ENCODE data around the gene CAMK2B. TPM values are rescaled to one million over a fixed set of nuclear protein-coding genes. Genes with fewer than 3 reads are reported as not detected.

The CAMK2B gene
- total RNA-seq, 1 experiment from 2014 or later: 0.13 TPM

DNA sequence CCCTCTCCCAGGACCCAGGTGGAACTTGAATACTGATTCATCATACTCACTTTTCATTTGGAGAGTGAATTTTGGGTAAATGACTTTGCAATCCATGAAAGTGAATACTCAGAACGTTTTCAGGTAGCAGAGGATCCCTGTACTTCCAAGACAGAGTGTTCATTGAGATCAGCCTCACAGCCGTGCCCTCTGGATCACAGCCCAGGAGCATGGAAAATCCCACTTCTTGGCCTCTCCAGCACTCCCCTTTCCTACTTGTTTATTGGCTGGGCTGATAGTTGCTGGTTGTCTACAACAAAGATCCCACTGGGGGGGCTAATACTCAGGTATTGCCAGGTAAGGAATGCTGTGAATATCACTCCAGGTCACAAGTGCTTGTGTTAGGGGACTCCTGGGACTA lies 142.0 kb downstream of the CAMK2B start:
- intact Hi-C loops (cut with micrococcal nuclease; ENCODE audit: unreplicated experiment): no loop called here
- ChIA-PET POLR2A (ENCODE audit: low non-redundant PET) (no interaction called here), CTCF (no interaction called here)

GRCh38 chr7:44182827-44183226 lies 142.6 kb downstream of the CAMK2B start:
- H3K4me1 ChIP-seq (ENCODE audit: insufficient read depth, low read length, poor library complexity, severe bottlenecking): peaks cover 2% of the 10 kb centered on the region
- POLR2A ChIA-PET (ENCODE audit: low non-redundant PET): no interaction called here
- H3K36me3 ChIP-seq (ENCODE audit: insufficient read depth, low read length, poor library complexity, severe bottlenecking): no peaks in the 10 kb centered on the region
- intact Hi-C loops (cut with micrococcal nuclease; ENCODE audit: unreplicated experiment): no loop called here
- BruUV-seq (replicated peaks): no TSS peak
- H3K27me3 ChIP-seq (replicated peaks; ENCODE audit: insufficient read depth, low read depth, low read length, poor library complexity): no peaks in the 10 kb centered on the region
- DNase-seq (ENCODE audit: low spot score): no peak
- H3K27ac ChIP-seq (ENCODE audit: low read depth, low read length, poor library complexity, severe bottlenecking): no peak overlapping the region
- no peak for TF ChIP-seq EZH2 (IDR thresholded peaks at IDR 0.05; ENCODE audit: borderline replicate concordance, low read depth, low read length, poor library complexity, severe bottlenecking)
- TF ChIP-seq, protein P1, sequence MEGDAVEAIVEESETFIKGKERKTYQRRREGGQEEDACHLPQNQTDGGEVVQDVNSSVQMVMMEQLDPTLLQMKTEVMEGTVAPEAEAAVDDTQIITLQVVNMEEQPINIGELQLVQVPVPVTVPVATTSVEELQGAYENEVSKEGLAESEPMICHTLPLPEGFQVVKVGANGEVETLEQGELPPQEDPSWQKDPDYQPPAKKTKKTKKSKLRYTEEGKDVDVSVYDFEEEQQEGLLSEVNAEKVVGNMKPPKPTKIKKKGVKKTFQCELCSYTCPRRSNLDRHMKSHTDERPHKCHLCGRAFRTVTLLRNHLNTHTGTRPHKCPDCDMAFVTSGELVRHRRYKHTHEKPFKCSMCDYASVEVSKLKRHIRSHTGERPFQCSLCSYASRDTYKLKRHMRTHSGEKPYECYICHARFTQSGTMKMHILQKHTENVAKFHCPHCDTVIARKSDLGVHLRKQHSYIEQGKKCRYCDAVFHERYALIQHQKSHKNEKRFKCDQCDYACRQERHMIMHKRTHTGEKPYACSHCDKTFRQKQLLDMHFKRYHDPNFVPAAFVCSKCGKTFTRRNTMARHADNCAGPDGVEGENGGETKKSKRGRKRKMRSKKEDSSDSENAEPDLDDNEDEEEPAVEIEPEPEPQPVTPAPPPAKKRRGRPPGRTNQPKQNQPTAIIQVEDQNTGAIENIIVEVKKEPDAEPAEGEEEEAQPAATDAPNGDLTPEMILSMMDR (conservative IDR thresholded peaks at IDR 0.05; ENCODE audit: low read depth, low read length): no peak
- H3K4me3 ChIP-seq (ENCODE audit: low read depth, low read length, poor library complexity, severe bottlenecking): no peak overlapping the region
- CTCF ChIA-PET: no interaction called here
- peaks cover 7% of the 10 kb centered on the region for H3K9me3 ChIP-seq (ENCODE audit: low read depth, low read length, poor library complexity, severe bottlenecking)

More for the DNA sequence above, 142.0 kb downstream of the CAMK2B start:
- TF ChIP-seq, protein P1 (conservative IDR thresholded peaks at IDR 0.05; ENCODE audit: low read depth, low read length): no peak
- no peak for TF ChIP-seq EZH2 (IDR thresholded peaks at IDR 0.05; ENCODE audit: borderline replicate concordance, low read depth, low read length, poor library complexity, severe bottlenecking)
- BruUV-seq (replicated peaks): no TSS peak
- no peak for DNase-seq (ENCODE audit: low spot score)
- no peaks in the 10 kb centered on the region for H3K4me1 ChIP-seq (ENCODE audit: insufficient read depth, low read length, poor library complexity, severe bottlenecking)
- H3K36me3 ChIP-seq (ENCODE audit: insufficient read depth, low read length, poor library complexity, severe bottlenecking): no peaks in the 10 kb centered on the region
- no peak overlapping the region for H3K4me3 ChIP-seq (ENCODE audit: low read depth, low read length, poor library complexity, severe bottlenecking)
- peaks cover 7% of the 10 kb centered on the region for H3K9me3 ChIP-seq (ENCODE audit: low read depth, low read length, poor library complexity, severe bottlenecking)
- no peak overlapping the region for H3K27ac ChIP-seq (ENCODE audit: low read depth, low read length, poor library complexity, severe bottlenecking)
- H3K27me3 ChIP-seq (replicated peaks; ENCODE audit: insufficient read depth, low read depth, low read length, poor library complexity): no peaks in the 10 kb centered on the region

- no peak for DNase-seq (ENCODE audit: low spot score)
- H3K4me1 ChIP-seq (ENCODE audit: insufficient read depth, low read length, poor library complexity, severe bottlenecking): peaks cover 9% of the 10 kb centered on the region
- H3K27me3 ChIP-seq (replicated peaks; ENCODE audit: insufficient read depth, low read depth, low read length, poor library complexity): no peaks in the 10 kb centered on the region
- H3K9me3 ChIP-seq (ENCODE audit: low read depth, low read length, poor library complexity, severe bottlenecking): peaks cover 7% of the 10 kb centered on the region
- no peak overlapping the region for H3K4me3 ChIP-seq (ENCODE audit: low read depth, low read length, poor library complexity, severe bottlenecking)
- no TSS peak for BruUV-seq (replicated peaks)
- H3K36me3 ChIP-seq (ENCODE audit: insufficient read depth, low read length, poor library complexity, severe bottlenecking): no peaks in the 10 kb centered on the region
- no peak overlapping the region for H3K27ac ChIP-seq (ENCODE audit: low read depth, low read length, poor library complexity, severe bottlenecking)
- CTCF ChIA-PET: no interaction called here
- intact Hi-C loops (cut with micrococcal nuclease; ENCODE audit: unreplicated experiment): no loop called here
- POLR2A ChIA-PET (ENCODE audit: low non-redundant PET): no interaction called here
- TF ChIP-seq, protein P1 (conservative IDR thresholded peaks at IDR 0.05; ENCODE audit: low read depth, low read length): no peak
- no peak for TF ChIP-seq EZH2 (IDR thresholded peaks at IDR 0.05; ENCODE audit: borderline replicate concordance, low read depth, low read length, poor library complexity, severe bottlenecking)
Observed at GRCh38 chr7:44180631-44181030, 144.8 kb downstream of the CAMK2B start.
